TTC549 (cell line): Measurements from ENCODE around the gene F8.

Experiments
- FAIRE-seq: peaks from 2 replicates; lab custom pipeline; 2012; peaks lifted over from hg19 to GRCh38; lab: Jason Lieb, UNC

F8 gene

DNA sequence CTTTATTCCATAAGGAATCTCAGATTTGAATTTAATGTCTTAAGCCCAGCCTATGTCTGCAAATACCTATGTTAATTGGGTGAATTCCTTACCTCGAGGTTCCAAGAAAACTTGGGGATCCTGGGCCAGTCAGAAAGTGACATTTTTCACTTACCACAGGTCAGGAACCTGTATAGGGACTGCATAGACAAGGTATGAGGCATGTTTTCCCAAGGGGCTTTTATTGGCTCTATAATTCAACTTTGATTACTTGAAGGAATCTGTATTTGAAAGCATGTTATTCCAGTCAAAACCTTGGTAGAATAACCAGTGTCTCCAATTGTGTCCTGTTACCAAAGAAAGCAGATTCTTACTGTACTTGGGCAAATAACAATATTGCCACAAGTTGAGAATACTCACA, 208.7 kb downstream of the F8 start:
- FAIRE-seq: no peak

DNA sequence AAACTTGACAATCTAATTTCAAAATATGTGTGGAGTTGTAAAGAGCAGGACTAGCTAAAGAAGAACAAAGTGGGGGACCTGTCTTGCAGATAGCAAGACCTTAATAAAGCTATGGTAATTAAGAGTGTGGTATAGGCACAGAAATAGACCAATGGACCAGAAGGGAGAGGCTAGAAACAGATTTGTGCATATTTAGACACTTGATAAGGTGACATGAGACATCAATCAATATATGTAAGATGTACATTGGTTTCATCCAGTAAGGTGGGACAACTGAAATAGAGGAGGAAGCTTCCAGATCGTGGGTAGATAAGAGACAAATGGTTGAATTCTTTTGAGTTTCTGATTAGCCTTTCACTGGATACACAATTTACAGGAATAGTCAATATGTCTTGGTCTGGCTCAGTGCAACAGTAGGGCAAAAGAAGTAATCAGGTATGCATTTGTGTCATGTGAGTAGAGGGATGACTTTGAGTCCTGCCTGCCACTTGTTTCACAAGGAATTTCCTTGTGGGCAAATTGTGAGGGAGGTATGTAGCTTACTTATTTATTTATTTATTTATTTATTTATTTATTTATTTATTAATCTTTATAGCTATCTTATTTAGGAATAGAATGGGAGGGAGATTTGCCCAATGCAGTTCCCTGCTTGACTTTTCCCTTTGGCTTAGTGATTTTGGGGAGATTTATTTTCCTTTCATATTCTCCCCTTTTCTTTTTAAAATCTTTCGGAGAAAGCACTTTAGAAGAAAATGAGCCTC, 210.0 kb downstream of the F8 start:
- no peak for FAIRE-seq

GRCh38 chrX:154809939-154810665, 212.4 kb downstream of the F8 start:
- FAIRE-seq: no peak

DNA sequence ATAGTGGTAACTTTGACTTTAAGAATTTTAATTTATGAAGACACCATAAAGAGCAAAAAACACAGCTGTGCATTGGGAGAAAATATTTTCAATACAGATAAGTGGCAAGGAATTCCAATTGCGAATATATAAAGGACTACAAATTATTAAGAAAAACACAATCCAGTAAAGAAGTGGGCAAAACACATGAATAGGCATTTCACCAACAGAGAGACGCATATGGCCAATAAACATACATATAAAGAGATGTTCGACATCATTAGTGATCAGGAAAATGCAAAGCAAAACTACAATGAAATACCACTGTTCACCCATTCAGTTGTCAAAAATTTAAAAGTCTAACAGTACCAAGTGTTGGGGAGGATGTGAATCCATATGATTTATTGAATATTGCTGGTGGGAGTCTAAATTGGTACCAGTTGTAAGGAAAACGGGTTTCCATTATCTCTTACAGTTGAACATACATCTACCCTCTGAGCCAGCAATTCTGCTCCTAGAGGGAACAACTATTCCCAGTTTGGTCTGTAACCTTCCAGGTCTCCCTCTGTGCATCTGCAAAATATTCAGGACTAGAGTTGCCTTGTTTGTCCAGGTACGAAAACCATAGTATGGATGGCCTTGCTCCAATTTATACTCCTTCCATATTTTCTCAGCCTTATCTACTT, 215.6 kb downstream of the F8 start:
- FAIRE-seq: no peak

DNA sequence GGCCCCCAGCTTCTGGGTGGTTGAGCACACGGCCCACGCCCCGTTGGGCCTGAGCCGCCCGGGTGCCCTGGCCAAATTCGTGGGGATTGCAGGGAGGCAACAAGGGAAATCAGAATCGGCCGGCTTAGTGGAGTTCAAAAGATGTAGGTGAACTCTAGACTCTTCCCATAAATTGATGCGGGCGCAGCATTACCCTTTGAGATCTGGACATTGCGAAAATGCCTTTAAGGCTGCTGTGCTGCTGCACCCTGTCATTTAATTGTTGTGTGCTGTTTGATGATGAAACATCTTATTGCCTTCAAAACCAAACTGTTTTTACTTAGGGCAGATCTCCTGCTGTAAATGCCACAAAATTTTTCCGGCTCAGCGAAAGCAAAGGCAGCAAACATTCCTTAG, 216.8 kb downstream of the F8 start:
- no peak for FAIRE-seq

GRCh38 chrX:154804957-154805695, 217.4 kb downstream of the F8 start, which contains the start of gene MPP1:
MPP1 (minus strand) TSS chrX:154805485; CDS start chrX:154805373, 112 bp downstream.
- no peak for FAIRE-seq

- no peak for FAIRE-seq
Observed at GRCh38 chrX:154804261-154804956, 218.1 kb downstream of the F8 start.

- FAIRE-seq: no peak
Observed at GRCh38 chrX:154802947-154803346, 219.6 kb downstream of the F8 start.

DNA sequence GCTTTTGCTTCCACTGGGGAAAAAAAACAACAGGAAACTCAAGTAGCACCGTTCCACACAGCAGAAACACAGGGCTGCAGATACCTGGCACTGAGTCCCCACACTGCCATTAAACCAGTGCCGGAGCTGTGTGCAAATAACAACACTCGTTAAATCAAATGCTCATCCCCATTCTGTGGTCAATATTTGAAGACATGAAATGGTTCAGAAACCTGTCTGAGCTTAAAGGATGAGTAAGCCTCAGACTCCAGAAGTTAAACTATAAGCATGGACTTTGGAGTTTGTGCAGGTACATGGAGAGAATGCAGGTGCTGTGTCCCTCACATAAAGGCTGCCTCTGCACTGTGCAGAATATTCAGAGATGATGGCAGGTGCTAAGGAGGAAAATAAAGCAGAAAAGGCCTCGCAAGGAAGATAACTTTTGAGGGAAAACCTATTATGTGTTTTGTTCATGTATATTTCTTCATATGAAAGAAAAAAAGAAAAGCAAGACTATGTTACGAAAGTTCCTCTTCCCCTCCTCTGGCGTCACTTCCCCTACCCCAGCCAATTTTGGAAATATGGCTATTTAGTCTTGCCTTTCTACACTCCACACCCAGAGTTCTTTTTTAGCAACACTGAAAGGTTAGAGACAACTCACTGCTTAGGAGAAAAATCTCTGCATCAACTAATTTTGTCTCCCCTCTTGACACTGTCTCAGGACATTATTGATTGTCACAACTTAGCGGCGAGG, 221.9 kb downstream of the F8 start:
- no peak for FAIRE-seq

DNA sequence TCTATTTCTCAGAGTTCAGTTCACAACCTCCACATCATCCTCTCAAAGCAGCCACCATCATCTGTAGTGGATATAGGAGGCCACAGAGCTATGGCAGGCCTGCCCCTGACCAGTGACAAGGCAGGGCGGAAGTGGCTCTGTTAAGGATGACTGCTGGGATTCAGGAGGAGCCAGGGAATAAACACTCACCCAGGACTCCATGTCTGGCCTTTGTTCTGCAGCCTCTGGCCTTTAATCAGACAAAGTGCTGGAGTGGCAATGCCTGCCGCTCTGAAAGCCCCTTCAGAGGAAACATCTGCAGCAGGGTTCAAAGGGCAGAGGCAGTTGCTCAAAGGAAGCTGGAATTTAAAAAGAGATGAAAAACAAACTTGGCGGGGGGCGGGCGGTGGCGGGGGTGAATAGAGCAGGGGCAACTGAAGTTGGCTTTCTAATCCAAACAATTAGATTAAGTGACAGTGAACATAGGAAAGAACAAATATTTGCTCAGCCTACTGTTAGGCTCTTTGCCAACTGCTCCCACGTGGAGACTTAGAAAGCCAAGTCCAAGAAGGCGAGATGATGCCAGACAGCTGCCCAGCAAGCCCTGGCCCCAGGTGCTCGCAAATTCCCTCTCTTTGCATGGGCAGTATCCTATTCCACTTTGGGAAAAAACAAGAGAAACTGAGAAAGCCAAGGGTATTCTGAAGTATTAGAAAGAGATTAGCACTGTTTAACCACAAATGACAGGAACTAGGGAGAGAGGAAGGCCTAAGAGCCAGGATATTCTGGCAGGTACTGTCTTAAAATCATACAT, 222.8 kb downstream of the F8 start:
- FAIRE-seq: no peak

- FAIRE-seq: no peak
Observed at GRCh38 chrX:154797006-154797405, 225.5 kb downstream of the F8 start.

DNA sequence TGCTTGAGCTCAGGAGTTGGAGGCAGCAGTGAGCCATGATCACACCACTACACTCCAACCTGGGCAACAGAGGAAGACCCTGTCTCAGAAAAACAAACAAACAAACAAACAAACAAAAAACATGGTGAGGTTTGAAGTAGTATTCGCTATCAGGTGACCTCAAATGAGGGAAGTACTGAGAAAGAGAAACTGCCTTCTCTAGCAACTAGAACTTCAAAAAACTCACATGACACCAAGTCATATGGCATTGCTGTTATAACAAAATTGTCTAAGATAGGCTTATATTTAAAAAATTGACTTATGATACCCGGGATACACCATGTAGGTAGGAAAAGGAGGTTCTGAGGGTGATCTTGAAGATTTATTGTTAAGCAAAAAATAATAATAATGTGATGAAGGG, 227.5 kb downstream of the F8 start:
- FAIRE-seq: no peak

GRCh38 chrX:154793084-154793795, 229.3 kb downstream of the F8 start:
- FAIRE-seq: no peak

DNA sequence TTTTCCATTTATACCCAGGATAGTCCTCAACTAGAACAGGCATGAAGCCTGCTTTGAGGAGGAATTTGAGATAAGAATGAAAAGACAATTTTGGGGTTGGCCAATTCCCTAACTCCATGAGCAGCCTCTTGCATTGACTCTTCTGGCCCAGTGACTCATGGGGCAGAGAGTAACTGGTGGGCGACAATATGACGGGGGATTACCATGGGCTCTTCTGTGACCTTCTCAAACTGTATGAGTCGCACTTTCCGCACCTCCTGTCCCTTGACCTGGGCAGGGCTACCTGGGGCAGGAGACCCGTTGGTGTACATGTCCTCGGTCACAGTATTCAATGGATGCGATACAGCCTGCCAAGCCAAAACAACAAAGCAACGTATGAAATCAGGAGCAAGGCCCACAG, 230.6 kb downstream of the F8 start:
- FAIRE-seq: no peak

- no peak for FAIRE-seq
Observed at GRCh38 chrX:154791467-154791866, 231.1 kb downstream of the F8 start.
